ENCODE results near the gene ZNF318.

DNA sequence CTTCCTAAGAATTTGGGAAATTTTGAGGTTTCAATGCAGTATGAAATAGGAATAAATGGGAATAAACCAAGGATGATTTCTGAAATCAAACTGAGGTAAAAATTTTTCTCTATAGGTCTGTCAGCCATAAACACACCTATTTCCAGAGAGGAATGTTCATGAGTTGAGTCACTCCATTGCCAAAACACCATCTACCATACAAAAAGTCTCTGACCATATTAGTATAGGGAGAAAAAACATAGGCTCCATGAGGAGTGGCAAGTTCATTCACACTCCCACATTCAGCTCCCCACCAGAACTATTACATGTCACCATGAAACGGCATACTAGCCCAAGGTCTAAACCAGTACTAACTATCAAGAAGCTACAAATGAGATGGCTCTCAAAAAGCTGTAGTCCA is 9.6 kb downstream of the ZNF318 start:
- TF ChIP-seq, protein P1, sequence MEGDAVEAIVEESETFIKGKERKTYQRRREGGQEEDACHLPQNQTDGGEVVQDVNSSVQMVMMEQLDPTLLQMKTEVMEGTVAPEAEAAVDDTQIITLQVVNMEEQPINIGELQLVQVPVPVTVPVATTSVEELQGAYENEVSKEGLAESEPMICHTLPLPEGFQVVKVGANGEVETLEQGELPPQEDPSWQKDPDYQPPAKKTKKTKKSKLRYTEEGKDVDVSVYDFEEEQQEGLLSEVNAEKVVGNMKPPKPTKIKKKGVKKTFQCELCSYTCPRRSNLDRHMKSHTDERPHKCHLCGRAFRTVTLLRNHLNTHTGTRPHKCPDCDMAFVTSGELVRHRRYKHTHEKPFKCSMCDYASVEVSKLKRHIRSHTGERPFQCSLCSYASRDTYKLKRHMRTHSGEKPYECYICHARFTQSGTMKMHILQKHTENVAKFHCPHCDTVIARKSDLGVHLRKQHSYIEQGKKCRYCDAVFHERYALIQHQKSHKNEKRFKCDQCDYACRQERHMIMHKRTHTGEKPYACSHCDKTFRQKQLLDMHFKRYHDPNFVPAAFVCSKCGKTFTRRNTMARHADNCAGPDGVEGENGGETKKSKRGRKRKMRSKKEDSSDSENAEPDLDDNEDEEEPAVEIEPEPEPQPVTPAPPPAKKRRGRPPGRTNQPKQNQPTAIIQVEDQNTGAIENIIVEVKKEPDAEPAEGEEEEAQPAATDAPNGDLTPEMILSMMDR (conservative IDR thresholded peaks at IDR 0.05; ENCODE audit: low read depth, low read length): no peak
- no peak for TF ChIP-seq EZH2 (IDR thresholded peaks at IDR 0.05; ENCODE audit: borderline replicate concordance, low read depth, low read length, poor library complexity, severe bottlenecking)

Measured in A673 (cell line).